Stimulated activated CD4-positive, alpha-beta T cell treated with anti-CD3 and anti-CD28 coated beads, Interleukin-1b, Interleukin-23, amount 100 ng/mL, for 24 hours (primary cell): ENCODE data around the gene EIF4EBP2.

ENCODE experiments used
- DNase-seq, 4 experiments: peaks; one replicate each; pipeline ENCODE4 v3.0.0-alpha.2; 2020; ENCODE audit warnings: low read depth in 4 of 4, low spot score in 1 of 4

The EIF4EBP2 gene

DNA sequence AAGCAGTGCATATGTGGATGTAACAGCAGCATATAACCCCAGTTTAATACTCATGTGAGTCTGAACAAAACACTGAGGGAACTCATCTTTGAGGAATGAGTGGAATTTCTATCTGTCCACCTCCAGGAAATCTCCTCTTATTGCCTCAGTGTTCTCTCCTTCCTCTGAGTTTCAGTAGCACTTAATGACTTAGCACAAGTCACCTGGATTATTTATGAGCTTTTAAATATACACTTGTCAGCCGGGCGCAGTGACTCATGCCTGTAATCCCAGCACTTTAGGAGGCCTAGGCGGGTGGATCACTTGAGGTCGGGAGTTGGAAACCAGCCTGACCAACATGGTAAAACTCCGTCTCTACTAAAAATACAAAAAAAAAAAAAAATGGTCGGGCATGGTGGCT is 25.8 kb upstream of the EIF4EBP2 start:
- no peak for DNase-seq

- DNase-seq = no peak
These were observed 24.3 kb upstream of the EIF4EBP2 start for GRCh38 chr10:70379581-70380176.

- DNase-seq = no peak
These were observed 23.4 kb upstream of the EIF4EBP2 start for GRCh38 chr10:70380350-70381135.

DNA sequence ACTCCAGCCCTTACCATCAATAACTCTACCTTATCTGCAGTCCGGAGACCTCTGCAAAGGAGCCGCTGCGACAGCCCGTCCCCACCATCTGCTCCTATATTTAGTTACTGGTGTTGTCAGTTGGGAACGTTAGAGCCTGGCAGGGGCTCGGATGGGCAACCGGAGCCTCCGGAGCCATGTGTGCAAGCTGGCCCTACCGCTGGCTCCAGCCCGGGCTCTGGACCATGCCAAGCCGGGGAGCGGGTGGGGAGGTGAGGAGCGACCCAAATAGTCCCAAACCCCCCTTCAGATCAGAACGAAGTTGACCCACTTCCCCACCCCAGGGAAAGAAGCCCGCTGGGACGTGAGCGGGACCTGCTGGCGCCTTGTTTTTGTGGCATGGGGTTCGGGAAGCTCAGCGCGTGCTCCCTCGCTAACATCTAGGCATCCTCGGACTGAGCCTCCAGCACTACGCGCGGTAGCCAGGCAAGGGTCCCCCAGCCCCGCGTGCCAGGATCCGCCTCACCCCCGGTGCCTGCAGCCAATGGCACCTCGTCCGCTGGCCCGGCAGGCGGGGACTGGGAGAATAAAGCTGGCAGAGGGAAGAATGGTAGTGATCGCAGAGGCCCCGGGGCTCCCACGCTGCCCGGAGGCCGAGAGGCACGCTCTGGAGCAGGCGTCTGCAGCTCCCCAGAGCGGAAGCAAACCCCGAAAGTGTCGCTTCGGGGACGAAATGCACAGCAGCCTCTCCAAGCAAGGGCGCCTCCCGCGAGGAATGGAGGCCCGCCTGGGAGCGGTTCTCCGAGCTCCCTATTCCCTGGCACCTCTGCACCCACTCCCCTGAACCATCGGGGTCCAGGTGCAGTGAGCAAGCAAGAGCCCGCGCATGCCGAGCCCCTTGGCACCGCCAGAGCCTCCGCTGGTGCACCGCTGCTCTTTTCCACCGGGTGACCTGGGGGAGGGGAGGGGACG is 22.2 kb upstream of the EIF4EBP2 start:
- DNase-seq = peak in 2 of 4 experiments; percentile 23 to 34

- DNase-seq = no peak
These were observed 12.3 kb upstream of the EIF4EBP2 start for GRCh38 chr10:70391654-70392053.

DNA sequence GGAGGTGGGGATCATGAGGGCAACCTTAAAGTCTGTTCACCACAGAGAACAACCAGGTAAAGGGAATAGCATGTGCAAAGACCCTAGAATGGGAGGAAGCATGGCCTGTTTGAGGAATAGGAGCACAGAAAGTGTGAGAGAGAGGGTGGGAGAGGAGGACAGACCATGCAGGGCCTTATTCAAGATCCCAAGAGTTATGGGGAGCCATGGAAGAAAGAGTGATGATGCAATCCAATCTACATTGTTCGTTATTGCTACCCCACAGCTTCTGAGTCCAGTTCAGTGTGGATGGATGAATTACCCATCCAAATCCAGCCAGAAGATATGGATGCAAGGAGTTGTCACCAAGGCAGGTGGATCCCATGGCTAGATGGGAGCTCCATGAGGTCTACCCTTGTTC is 7.8 kb upstream of the EIF4EBP2 start:
- DNase-seq = no peak

GRCh38 chr10:70399177-70399576 is 4.8 kb upstream of the EIF4EBP2 start:
- no peak for DNase-seq

- DNase-seq = no peak
These were observed 386 bp upstream of the EIF4EBP2 start for GRCh38 chr10:70403483-70404035.

- no peak for DNase-seq
These were observed 767 bp downstream of the EIF4EBP2 start for GRCh38 chr10:70404787-70405036.

DNA sequence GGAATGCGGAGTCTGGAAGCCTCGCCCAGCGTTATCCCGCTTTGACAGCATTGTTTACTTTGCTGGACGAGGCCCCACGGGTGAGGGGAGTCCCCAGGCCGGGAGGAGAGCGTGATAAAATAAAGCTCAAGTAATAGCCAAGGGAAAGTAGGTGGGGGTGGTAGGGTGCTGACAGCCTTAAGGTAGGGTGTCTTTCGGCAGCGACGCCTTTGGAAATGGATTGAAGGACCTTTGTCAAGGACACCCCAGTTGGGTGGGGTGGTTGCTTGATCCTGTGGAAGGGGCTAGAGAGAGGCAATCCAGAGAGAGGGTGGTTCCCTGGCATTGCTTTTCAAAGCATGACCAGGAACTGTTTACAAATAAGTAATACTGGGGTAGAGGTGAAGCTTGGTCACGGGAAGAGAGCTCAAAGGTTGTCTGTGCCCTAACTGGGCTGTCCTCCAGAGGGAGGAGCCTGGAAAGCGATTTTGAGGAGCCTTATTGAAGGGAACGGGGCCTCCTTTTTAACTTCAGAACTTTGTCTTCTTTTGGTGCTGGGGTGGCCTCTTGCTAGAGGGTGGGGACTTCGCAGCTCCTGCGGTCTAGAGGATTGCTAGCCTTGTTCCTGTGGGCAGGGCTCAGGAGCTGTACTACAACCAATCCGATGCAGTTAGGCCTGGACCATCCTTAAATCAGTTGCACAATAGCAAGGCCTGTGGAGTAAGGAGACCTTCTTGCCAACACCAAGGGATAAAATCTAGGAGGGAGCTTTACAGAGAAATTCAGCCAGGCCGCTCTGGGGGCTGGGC is 1.3 kb downstream of the EIF4EBP2 start:
- no peak for DNase-seq

GRCh38 chr10:70409772-70410171 is 5.8 kb downstream of the EIF4EBP2 start:
- no peak for DNase-seq

- no peak for DNase-seq
These were observed 6.7 kb downstream of the EIF4EBP2 start for GRCh38 chr10:70410608-70411007.

DNA sequence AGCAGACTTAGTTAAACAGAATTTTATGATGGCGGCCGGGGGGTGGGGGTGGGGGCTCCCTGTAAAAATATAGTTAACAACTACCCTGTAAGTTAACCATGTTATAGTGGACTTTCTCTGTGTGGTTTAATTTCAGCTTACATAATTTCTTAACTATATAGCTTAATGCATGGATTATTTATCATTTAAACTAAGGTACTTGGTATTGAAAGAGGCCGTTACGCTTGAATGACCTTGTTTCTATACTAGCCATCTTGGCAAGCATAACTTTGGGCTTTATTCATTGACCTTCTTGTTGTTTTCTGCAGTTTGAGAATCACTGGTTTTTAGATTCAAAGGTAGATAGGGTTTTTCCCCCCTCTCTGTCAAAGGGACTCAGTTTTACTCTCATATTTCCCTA is 8.4 kb downstream of the EIF4EBP2 start:
- no peak for DNase-seq

- no peak for DNase-seq
These were observed 13.6 kb downstream of the EIF4EBP2 start for GRCh38 chr10:70417568-70417967.

DNA sequence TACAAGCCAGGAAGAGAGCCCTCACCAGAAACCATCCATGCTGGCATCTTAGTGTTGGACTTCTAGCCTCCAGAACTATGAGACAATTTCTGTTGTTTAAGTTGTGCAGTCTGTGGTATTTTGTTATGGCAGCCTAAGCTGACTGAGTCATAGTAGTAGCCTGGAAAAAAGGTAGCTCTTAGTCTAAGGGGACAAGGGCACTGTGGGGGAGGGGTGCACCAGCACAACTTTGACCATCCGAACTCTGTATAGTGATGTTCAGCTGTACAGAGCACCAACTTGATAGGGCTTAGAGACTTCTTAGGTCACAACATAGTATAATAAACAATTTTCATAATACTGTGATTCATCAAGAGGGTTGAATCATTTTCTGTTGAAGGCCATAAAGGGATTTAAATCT is 14.3 kb downstream of the EIF4EBP2 start:
- no peak for DNase-seq

GRCh38 chr10:70418713-70419112 is 14.8 kb downstream of the EIF4EBP2 start:
- DNase-seq = no peak

- no peak for DNase-seq
These were observed 20.4 kb downstream of the EIF4EBP2 start for GRCh38 chr10:70424320-70424719.

- no peak for DNase-seq
These were observed 21.2 kb downstream of the EIF4EBP2 start for GRCh38 chr10:70425096-70425495.

GRCh38 chr10:70426823-70427222 is 22.9 kb downstream of the EIF4EBP2 start:
- DNase-seq = no peak

- no peak for DNase-seq
These were observed 26.8 kb downstream of the EIF4EBP2 start for GRCh38 chr10:70430493-70431445.
